ENCODE measurements around the gene TMEM63C. TPM values are rescaled to one million over a fixed set of nuclear protein-coding genes. Genes with fewer than 3 reads are reported as not detected.

TMEM63C gene
- total RNA-seq, 4 donors from 2014 or later, result 0.98 to 1.9 TPM; not detected in 2

- DNase-seq, result no peak
- Histone ChIP-seq H3K4me1 (peaks cover 0 to 14% of the 10 kb centered on the region in 2 donors), H3K27ac (no peak overlapping the region), H3K4me3 (no peak overlapping the region), H3K27me3 (peaks cover 0 to 36% of the 10 kb centered on the region in 2 donors), H3K9me3 (no peaks in the 10 kb centered on the region), H3K36me3 (no peaks in the 10 kb centered on the region)
- TF ChIP-seq CTCF (IDR thresholded peaks at IDR 0.05) (no peak), POLR2A (IDR thresholded peaks at IDR 0.05) (no peak)
- intact Hi-C loops (cut with DNase I; ENCODE audit: low total_unique reads), result no loop called here
Observed at GRCh38 chr14:77143071-77143470, 38.5 kb upstream of the TMEM63C start.

GRCh38 chr14:77144412-77145115 is 37.0 kb upstream of the TMEM63C start:
- no peaks in the 10 kb centered on the region for H3K36me3 ChIP-seq
- H3K9me3 ChIP-seq, result no peaks in the 10 kb centered on the region
- H3K27me3 ChIP-seq, result peaks cover 0 to 24% of the 10 kb centered on the region in 2 donors
- TF ChIP-seq CTCF (IDR thresholded peaks at IDR 0.05) (no peak), POLR2A (IDR thresholded peaks at IDR 0.05) (no peak)
- no peak overlapping the region for H3K27ac ChIP-seq
- no peak for DNase-seq
- no peak overlapping the region for H3K4me3 ChIP-seq
- peaks cover 0 to 12% of the 10 kb centered on the region in 2 donors for H3K4me1 ChIP-seq
- intact Hi-C loops (cut with DNase I; ENCODE audit: low total_unique reads), result no loop called here

- no peak for DNase-seq
- no peak overlapping the region for H3K4me3 ChIP-seq
- intact Hi-C loops (cut with DNase I; ENCODE audit: low total_unique reads), result no loop called here
- no peak for TF ChIP-seq POLR2A (IDR thresholded peaks at IDR 0.05)
- no peak for TF ChIP-seq CTCF (IDR thresholded peaks at IDR 0.05)
- H3K9me3 ChIP-seq, result no peaks in the 10 kb centered on the region
- no peak overlapping the region for H3K27ac ChIP-seq
- H3K4me1 ChIP-seq, result no peaks in the 10 kb centered on the region
- H3K27me3 ChIP-seq, result peaks cover 0 to 15% of the 10 kb centered on the region in 2 donors
- no peaks in the 10 kb centered on the region for H3K36me3 ChIP-seq
Observed at GRCh38 chr14:77145975-77146740, 35.4 kb upstream of the TMEM63C start.

- no peak for TF ChIP-seq POLR2A (IDR thresholded peaks at IDR 0.05)
- no peak for TF ChIP-seq CTCF (IDR thresholded peaks at IDR 0.05)
- H3K9me3 ChIP-seq, result no peaks in the 10 kb centered on the region
- H3K4me3 ChIP-seq, result no peak overlapping the region
- H3K27ac ChIP-seq, result no peak overlapping the region
- no peaks in the 10 kb centered on the region for H3K4me1 ChIP-seq
- intact Hi-C loops (cut with DNase I; ENCODE audit: low total_unique reads), result no loop called here
- H3K27me3 ChIP-seq, result peaks cover 0 to 6% of the 10 kb centered on the region in 2 donors
- H3K36me3 ChIP-seq, result no peaks in the 10 kb centered on the region
- DNase-seq, result no peak
Observed at GRCh38 chr14:77148510-77149231, 32.9 kb upstream of the TMEM63C start.
